HG02610 (cell line): ENCODE results near the gene AGBL4.

ENCODE experiments used
- ATAC-seq: cut with Tn5 transposase; IDR thresholded peaks from one replicate; pipeline ENCODE4 v1.9.1; 2021; ENCODE audit warnings: mild to moderate bottlenecking, moderate library complexity; ENCODE audit not compliant: unreplicated experiment

AGBL4 gene

DNA sequence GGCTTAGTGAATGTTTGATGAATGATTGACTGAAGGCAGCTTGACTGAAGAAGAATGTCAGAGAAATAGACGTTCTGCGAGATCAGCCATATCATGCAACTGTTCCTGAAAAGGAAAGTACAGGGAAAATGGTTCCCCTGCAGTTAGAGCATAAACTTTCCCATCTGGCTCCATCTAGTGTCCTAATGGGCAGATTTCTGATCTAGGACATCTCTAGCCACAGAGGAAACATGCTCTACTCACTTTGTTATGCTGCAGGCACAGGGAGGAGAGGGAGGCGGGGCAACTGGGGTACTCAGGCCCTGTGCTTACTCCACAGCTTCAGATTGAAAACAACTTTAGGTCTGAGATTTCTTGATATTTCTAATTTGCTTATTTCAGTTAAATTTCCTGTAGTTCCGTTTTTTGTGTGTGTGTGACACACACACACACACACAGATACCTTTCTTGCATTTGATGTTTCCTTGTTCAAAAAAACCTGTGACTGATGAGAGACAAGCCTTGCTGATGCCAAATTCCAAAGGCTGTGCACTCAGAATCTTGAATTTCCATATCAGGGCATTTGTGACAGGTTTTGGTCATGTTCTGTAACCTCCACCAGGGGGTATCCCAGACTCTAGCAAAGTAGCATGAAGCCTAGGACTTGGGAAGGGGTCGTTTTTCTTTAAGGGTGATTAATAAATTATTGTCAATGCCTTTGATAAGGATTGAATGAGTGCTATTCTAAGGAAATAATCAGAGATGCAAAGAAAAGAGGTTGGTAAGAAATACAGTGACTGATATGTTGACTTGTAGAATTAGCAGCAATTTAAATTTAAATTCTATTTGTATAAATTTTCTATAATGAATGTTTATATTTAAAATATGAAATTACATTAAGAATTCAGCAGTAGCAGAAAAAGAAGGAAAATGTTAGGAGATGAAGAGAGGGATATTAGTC, 1107.4 kb downstream of the AGBL4 start:
- ATAC-seq: no peak

DNA sequence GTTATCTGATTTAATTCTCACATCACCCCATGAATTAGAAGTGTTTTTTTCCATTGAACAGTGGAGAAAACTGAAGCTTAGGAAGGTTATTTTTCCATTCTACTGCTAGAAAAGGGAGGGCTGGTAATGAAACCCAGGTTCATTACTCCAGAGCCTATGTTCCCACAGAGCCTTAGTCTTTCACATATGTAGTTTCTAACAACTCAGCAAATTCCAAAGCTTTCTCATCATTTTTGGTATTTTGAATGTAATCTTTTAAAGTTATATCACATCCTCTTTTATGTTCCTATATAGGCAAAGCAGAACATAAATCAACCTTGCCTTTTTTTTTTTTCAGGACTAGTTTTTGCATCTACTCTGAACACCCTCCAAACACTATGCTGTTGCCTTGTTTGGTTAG, 1115.1 kb downstream of the AGBL4 start:
- ATAC-seq: no peak

DNA sequence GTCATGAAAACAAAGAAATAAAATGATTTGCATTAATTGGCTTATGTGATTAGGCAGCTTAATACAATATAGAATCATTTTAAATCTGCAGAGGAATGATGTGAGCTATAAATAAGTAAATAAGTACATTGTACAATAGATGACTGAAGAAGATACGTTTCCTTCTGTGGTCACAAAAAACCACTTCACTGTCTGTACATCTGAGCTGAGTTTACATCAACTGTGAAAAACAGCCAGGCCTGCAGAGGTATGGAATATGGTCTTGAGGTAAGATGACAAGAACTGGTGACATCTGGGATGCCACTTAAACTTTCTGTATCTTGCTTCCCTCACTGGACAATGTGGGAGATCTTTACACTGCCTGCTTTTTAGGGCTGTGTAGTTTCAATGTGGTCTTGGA, 1117.0 kb downstream of the AGBL4 start:
- ATAC-seq: no peak

- no peak for ATAC-seq
These were observed 1117.6 kb downstream of the AGBL4 start for GRCh38 chr1:48906164-48906563.

- ATAC-seq: no peak
These were observed 1120.5 kb downstream of the AGBL4 start for GRCh38 chr1:48903291-48903690.

DNA sequence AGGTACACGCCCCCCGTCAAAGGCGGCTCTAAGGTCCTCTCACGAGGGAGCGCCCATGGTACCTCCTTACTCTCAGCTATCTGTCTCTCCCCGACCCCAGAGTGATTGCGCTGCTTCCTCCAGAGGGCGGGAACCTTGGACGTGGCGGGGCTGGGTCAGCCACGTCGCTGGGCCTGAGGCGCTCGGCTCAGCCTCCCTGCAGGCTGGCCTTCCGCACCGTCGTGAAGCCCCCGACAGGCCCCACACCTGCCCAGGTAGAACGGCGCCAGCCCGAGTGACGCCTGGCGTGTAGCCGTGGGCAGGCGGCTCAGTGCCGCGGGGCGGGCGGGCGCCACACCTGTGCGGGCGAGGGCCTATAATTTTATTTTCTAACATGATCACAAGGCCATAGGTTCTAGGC, 1124.9 kb downstream of the AGBL4 start:
- ATAC-seq: no peak

- no peak for ATAC-seq
These were observed 1134.1 kb downstream of the AGBL4 start for GRCh38 chr1:48889615-48890014.

GRCh38 chr1:48889082-48889481, 1134.7 kb downstream of the AGBL4 start:
- no peak for ATAC-seq

DNA sequence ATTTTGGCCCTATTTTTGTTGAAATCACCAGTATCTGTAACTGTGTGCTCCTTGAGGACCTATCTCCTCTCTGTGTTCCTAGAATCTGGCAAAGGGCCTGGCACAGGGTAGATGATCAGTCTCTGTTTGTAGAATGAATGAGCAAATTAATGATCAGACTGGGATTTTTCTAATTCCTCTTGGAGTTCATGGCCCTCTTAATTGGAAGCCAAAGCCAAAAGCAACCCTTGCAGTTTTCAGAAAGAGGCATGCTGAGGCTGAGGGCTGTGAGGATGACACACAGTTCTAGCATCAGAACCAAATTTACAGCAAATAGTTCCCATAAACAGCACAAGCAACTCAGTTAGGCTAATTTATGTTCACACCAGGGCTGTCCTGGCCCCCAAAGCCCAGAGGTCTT, 1136.0 kb downstream of the AGBL4 start:
- ATAC-seq: no peak

DNA sequence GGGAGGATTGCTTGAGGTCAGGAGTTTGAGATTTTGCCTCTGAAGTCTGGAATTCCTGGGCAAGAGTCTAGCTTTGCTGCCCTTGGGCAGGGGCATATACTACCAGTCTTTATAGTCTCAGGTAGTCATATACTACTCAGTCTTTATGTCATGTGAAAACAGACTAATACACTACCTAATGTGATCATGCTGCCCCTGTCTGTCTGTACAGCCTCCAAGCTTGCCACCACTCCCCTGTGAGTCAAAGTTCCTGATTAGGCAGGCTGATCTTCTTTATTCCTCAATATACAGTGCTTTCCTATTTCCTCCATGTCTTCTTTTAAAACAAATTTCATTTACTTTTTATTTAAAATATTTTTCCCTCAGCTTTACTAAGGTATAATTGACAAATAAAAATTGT, 1141.7 kb downstream of the AGBL4 start:
- no peak for ATAC-seq

- no peak for ATAC-seq
These were observed 1145.4 kb downstream of the AGBL4 start for GRCh38 chr1:48878191-48878940.

DNA sequence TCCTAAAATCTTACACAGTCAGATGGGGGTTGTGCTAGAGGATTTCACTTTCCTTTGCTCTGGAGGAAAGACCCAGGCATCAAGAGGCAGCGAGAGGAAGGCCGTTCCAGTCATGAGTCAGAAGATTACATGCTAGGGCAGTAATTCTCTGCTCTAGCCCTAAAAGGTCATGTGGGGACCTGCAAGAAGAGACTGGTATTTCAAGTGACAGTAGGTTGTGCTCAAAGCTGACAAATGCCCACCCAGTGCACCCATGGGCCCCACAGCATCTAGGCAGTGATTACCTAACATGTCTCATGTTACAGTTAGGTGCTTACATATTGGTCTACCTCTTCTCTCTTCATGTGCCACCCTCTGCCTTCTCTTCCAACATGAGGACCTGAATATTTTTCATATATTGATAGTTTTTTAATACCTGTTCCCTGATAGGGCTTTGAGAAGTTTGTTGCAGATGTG, 1147.4 kb downstream of the AGBL4 start:
- no peak for ATAC-seq

DNA sequence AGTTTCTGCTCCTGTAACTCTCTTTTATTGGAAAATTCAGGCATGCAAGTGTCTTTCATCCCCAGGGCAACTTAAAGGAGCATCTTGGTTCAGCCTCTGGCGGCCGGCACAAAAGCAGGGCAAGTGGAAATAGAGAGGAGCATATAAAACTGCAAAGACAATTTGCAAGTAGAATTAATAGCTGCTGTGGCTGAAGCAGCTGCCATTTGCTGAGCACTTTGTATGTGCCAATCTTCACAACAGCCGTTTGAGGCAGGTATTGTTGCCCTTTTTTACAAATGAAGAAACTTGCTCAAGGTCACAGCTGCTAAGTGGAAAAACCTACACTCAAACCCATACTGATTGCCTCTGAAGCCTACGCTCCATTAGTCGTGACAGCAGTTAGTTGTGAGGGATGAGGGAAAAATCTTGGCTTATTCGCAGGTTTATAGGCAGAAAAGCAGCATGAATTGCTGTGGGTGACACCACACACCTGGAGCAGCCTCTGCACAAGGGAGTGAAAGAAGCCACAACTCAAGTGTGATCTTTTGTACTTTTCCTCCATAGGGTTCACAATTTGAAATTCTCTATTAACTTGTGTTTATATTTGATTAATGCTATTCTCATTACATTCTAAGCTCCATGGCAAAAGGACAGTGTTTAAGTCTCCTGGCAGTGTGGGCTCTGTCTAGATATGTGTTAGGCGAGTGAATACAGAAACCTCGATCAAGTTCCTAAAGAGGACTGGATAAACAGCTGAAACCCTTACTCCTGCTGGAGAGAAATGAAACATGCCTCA, 1148.0 kb downstream of the AGBL4 start:
- ATAC-seq: no peak

GRCh38 chr1:48873944-48874343, 1149.8 kb downstream of the AGBL4 start:
- no peak for ATAC-seq

DNA sequence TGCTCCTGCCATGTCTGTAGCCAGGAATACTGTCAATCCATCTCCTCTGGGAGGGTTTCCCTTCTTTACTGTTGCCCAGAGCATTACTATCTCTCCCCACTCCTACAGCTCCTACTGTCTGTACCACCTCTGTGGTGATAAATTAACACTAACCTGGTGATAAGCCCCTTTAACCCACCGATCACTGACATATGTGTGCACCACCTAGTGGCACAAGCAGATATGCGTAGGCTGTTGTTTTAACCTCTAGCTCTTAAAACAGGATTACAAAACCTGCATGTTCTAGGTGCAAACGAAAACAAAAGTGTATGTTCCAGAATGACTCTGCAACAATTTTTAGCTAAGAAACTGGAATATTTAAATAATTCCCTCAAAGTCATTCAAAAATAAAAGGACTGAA, 1153.2 kb downstream of the AGBL4 start:
- peak; percentile 64 for ATAC-seq

DNA sequence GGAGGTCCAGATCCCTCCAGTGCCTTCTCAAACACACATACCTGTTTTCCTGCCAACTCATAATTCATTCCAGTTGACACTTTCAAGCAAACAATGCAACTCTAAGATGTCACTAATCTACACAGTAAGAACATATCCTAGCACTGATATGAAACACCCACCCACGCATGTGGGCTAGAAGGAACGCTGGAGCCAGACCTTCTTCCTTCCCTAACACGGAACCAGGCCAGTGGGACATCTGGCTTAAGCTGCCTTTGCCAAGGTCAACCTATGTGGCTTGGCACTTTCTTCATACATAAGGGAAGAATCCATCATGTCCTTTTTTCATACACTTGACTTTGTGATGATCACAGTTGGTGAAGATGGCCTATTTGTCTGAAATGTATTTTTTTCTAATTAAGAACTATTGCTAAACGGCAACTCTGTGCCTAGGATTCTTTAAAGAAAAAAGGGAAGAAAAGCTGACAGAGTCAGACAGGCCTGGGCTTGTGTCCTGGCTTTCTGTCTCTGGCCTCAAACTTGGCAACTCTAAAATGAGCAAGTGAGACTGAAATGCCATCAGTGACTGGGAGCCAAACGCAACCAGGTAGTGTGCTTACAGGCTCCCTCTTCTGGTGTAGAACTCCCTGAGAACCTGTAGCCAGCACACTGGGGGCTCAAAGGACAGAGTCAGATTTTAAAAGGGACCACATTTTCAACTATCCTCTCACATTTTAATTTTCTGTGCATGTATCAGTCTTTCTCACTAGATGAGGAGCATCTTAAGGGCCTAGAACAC, 1154.4 kb downstream of the AGBL4 start:
- ATAC-seq: no peak

DNA sequence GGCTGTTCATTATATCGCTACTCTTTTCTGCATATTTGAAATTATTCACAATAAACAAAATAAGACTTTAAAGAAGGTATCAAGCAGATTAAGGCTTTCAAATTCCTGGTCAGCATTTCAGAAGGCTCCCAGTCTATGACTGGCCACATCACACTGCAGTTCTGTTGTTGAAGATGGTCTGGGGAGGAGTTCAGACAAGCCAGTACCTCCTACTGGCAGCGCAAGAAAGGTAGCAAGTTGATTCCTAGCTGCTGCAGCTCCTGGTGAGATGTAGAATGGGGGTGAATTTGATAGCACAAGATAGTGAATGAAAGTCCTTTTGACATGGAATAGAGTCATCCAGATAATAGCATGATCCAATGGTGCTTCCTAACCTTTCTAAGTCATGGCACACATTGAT, 1158.8 kb downstream of the AGBL4 start:
- no peak for ATAC-seq

DNA sequence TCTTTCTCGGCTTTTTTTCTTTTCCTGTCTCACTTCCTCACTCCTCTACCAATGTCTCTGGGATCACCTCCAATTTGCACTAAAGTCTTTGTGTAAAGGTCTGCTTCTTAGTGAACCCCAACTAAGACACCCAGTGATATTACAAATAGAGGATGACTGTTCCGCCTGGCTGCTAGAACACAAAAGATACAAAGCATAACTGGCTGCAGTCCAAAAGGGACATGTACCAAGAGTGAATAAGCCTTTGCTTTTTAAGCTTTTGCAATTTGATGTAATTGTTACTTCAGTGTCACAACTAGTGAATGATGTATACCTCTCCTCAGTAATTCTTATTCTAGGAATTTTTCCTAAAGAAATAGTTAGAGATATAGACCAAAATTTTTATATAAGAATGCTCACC, 1164.3 kb downstream of the AGBL4 start:
- no peak for ATAC-seq

- ATAC-seq: no peak
These were observed 1165.4 kb downstream of the AGBL4 start for GRCh38 chr1:48858200-48858920.

DNA sequence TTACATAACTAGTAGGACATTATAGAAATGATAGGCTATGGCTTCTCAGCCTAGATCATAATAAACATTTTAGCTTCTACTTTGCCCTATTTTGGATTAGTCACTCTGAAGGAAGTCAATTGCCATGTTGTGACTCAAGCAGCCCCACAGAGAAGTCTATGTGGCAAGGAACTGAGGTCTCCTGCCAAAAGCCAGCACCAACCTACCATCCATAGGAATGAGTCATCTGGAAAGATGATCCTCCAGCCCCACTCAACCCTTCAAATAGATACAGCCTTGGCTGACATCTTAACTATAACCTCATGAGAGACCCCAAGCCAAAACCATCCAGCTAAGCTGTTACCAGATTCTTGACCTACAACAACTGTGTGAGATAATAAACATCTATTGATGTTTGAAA, 1170.7 kb downstream of the AGBL4 start:
- no peak for ATAC-seq
